GM12878 (cell line): ENCODE data around the gene LUZP2.

ENCODE experiments used
- CREB1 ChIP-seq: IDR thresholded peaks from 2 replicates; pipeline ENCODE4 v1.6.1; 2012; ENCODE audit warnings: low read depth, mild to moderate bottlenecking, inconsistent platforms
- HCFC1 ChIP-seq: fragments of 150-350 bp; IDR thresholded peaks from 2 replicates; pipeline ENCODE4 v1.6.1; 2014; ENCODE audit warnings: low read length
- NFYB ChIP-seq: IDR thresholded peaks from 2 replicates; pipeline ENCODE4 v1.6.1; 2011; ENCODE audit warnings: low read depth, mild to moderate bottlenecking, low read length, improper control_type of control experiment, moderate library complexity; ENCODE audit not compliant: insufficient read depth
- SIN3A ChIP-seq: IDR thresholded peaks from 2 replicates; pipeline ENCODE4 v1.6.1; 2012; ENCODE audit warnings: low read depth, low read length, improper control_type of control experiment
- SMC3 ChIP-seq: IDR thresholded peaks from 2 replicates; pipeline ENCODE4 v1.6.1; 2011; ENCODE audit warnings: low read length, improper control_type of control experiment, borderline replicate concordance
- ZNF207 ChIP-seq: fragments of 450-650 bp; IDR thresholded peaks from 2 replicates; pipeline ENCODE4 v1.6.1; 2014; ENCODE audit warnings: antibody characterized with exemption, mild to moderate bottlenecking, borderline replicate concordance
- TF ChIP-seq, protein P1 (sequence below): IDR thresholded peaks from 2 replicates; pipeline ENCODE4 v1.6.1; 2012; ENCODE audit warnings: mild to moderate bottlenecking, low read depth, low read length
- TF ChIP-seq, protein P2 (sequence below), 3 experiments: IDR thresholded peaks in 2 of 3; conservative IDR thresholded peaks in 1 of 3; 2 replicates each; pipeline ENCODE4 v1.5.1; 2011; ENCODE audit warnings: low read depth in 3 of 3, low read length in 3 of 3, mild to moderate bottlenecking in 3 of 3, control low read depth in 2 of 3, moderate library complexity in 2 of 3, inconsistent platforms in 1 of 3, mixed read lengths in 1 of 3; ENCODE audit not compliant: control insufficient read depth in 2 of 3, insufficient read depth in 1 of 3; ENCODE audit errors: extremely low read depth in 1 of 3
- TF ChIP-seq, protein P3 (sequence below): fragments of 450-650 bp; IDR thresholded peaks from 2 replicates; pipeline ENCODE4 v1.6.1; 2017; ENCODE audit warnings: mild to moderate bottlenecking

DNA sequence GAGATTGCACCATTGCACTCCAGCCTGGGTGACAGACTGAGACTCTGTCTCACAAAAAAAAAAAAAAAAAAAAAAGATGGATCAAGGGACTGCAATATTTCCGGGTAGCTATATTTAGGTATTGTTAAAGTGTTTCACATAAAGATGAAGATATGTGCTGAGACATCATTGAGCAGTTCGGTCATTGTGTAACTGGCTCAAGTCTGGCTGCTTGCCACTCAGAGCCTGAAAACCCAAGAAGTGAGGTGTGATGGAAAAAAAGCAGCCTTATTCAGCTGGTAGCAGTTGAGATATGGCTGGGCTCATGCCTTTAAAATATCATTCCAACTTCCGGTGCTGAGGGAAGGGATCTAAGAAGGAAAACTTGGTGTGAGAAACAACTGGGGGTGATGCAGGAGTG is 46.9 kb downstream of the LUZP2 start:
- TF ChIP-seq, protein P1, sequence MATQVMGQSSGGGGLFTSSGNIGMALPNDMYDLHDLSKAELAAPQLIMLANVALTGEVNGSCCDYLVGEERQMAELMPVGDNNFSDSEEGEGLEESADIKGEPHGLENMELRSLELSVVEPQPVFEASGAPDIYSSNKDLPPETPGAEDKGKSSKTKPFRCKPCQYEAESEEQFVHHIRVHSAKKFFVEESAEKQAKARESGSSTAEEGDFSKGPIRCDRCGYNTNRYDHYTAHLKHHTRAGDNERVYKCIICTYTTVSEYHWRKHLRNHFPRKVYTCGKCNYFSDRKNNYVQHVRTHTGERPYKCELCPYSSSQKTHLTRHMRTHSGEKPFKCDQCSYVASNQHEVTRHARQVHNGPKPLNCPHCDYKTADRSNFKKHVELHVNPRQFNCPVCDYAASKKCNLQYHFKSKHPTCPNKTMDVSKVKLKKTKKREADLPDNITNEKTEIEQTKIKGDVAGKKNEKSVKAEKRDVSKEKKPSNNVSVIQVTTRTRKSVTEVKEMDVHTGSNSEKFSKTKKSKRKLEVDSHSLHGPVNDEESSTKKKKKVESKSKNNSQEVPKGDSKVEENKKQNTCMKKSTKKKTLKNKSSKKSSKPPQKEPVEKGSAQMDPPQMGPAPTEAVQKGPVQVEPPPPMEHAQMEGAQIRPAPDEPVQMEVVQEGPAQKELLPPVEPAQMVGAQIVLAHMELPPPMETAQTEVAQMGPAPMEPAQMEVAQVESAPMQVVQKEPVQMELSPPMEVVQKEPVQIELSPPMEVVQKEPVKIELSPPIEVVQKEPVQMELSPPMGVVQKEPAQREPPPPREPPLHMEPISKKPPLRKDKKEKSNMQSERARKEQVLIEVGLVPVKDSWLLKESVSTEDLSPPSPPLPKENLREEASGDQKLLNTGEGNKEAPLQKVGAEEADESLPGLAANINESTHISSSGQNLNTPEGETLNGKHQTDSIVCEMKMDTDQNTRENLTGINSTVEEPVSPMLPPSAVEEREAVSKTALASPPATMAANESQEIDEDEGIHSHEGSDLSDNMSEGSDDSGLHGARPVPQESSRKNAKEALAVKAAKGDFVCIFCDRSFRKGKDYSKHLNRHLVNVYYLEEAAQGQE: no peak
- TF ChIP-seq, protein P2, sequence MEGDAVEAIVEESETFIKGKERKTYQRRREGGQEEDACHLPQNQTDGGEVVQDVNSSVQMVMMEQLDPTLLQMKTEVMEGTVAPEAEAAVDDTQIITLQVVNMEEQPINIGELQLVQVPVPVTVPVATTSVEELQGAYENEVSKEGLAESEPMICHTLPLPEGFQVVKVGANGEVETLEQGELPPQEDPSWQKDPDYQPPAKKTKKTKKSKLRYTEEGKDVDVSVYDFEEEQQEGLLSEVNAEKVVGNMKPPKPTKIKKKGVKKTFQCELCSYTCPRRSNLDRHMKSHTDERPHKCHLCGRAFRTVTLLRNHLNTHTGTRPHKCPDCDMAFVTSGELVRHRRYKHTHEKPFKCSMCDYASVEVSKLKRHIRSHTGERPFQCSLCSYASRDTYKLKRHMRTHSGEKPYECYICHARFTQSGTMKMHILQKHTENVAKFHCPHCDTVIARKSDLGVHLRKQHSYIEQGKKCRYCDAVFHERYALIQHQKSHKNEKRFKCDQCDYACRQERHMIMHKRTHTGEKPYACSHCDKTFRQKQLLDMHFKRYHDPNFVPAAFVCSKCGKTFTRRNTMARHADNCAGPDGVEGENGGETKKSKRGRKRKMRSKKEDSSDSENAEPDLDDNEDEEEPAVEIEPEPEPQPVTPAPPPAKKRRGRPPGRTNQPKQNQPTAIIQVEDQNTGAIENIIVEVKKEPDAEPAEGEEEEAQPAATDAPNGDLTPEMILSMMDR (IDR thresholded peaks at IDR 0.05 in 2 of 3, conservative IDR thresholded peaks at IDR 0.05 in 1 of 3; ENCODE audit: control insufficient read depth in 2 of 3, extremely low read depth in 1 of 3, insufficient read depth in 1 of 3, low read depth in 3 of 3, low read length in 3 of 3): no peak
- TF ChIP-seq, protein P3, sequence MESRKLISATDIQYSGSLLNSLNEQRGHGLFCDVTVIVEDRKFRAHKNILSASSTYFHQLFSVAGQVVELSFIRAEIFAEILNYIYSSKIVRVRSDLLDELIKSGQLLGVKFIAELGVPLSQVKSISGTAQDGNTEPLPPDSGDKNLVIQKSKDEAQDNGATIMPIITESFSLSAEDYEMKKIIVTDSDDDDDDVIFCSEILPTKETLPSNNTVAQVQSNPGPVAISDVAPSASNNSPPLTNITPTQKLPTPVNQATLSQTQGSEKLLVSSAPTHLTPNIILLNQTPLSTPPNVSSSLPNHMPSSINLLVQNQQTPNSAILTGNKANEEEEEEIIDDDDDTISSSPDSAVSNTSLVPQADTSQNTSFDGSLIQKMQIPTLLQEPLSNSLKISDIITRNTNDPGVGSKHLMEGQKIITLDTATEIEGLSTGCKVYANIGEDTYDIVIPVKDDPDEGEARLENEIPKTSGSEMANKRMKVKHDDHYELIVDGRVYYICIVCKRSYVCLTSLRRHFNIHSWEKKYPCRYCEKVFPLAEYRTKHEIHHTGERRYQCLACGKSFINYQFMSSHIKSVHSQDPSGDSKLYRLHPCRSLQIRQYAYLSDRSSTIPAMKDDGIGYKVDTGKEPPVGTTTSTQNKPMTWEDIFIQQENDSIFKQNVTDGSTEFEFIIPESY: no peak
- TF ChIP-seq CREB1 (no peak), SMC3 (no peak), ZNF207 (no peak), HCFC1 (no peak), SIN3A (no peak), NFYB (no peak)
